Right ventricle myocardium superior (tissue), 1 donor: Measurements from ENCODE around the gene FOXP1. TPM values are rescaled to one million over a fixed set of nuclear protein-coding genes. Genes with fewer than 3 reads are reported as not detected.

Source experiments
- ATAC-seq: fragments of 200-7000 bp; cut with Tn5 transposase; one replicate; pipeline ENCODE4 v1.9.1; 2020; ENCODE audit warnings: mild to moderate bottlenecking; ENCODE audit not compliant: poor library complexity
- DNase-seq: peaks from one replicate; pipeline ENCODE4 v3.0.0-alpha.2; 2020
- intact Hi-C: fragments of 100-400 bp; cut with DNase I; formaldehyde crosslinking; loops from one replicate; pipeline ENCODE4 v1.11.2; 2022
- total RNA-seq: library from RNA; stranded (reverse); fragmentation: NEBNext Ultra II Directional; extraction: Animal tissue kit (Norgen Biotek cat#: 25700); gene quantifications from one replicate; pipeline ENCODE4 v1.2.1, GENCODE V29; 2021
- donor health status: DM: no; HTN: yes; CAD: no; lungs with severe emphysema.

The FOXP1 gene
- total RNA-seq, 1 donor from 2014 or later = 36.3 TPM

DNA sequence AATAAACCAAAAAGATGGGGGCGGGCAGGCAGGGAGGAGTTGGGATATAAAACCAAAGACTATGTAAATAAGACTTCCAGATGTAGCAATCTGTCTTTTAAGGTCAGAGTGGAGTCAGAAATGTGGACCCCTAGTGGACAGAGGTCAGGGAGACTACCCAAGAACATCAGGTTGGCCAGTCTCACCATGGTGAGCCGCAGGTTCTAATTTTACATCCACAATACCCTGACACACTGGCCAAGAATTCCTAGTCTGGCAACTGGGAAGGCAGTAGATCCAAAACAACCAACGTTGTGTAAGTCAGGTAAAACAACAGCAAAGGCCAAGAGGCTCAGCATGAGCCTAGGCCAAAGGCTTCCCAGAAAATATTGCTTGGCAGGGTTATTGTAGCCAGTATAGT lies 203.4 kb downstream of the FOXP1 start:
- intact Hi-C loops = no loop called here
- ATAC-seq (peak; percentile 67), DNase-seq (no peak)

DNA sequence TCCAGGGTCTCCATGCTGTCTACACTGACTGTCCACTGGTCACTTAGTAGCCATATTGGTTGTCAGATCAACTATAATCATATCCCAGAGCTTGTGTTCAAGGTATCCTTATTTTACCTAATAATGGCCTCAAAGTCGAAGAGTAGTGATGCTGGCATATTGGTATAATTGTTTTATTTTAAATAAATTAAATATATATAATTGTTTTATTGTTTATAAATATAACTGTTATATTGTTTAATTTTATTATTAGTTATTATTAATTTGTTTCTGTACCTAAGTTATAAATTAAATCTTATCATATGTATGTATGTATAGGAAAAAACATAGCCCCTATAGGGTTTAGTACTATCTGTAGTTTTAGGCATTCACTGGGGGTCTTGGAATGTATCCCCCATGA lies 205.0 kb downstream of the FOXP1 start:
- ATAC-seq (no peak), DNase-seq (no peak)
- intact Hi-C loops = no loop called here

DNA sequence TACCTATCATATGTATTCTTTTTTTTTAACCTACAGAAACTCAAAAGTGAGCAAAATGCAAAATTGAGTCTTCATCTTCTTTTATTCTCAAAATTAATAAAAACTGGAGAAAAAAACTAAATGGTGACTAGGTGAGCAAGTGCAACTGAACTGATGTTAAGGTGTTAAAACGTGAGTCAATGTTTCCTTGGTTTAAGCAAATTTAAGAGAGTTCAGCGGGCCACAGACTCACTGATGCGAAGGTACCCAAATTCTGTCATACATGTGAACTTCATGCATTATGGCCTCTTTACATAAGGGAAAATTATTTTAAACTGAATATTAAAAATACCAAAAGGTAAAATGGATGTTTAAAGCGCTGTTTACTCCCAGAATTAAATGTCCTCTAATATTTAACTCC lies 206.6 kb downstream of the FOXP1 start:
- ATAC-seq (no peak), DNase-seq (no peak)
- intact Hi-C loops = no loop called here

DNA sequence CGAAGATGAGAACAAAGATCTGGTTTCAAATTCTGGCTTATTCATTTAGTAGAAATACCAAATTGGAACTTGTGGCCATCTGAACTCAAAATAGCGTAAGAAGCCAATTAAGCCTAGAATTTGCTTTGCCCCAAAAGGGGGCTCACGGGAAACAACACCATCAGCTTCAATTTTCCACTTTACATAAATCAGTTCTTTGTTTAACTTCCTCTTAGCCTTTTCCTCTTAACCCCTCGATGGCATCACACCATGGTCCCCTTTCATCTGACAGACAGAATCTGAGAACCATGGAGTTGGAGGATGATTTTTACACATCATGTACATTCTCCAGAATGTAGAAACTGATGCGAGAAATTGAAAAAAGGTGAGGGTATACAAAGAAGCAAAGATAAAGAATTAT lies 207.0 kb downstream of the FOXP1 start:
- ATAC-seq = no peak
- intact Hi-C loops = no loop called here
- DNase-seq = no peak

DNA sequence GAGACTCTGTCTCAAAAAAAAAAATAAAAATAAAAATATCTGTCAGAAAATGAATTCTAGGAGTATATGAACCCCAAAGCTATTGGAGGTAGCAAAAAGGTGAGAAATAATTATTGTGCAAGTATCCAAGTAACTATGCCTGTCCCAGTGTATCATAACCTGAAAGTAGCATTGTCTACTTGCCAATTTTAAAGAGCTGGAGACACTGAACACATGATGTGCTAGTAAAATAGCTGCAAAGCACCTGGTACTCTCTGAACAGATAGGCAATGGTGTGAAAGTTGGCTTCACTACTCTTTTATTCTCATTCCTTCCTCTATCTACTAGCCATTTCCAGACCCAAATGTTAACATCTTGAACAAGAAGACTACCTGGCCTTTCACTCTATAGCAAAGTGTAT lies 208.9 kb downstream of the FOXP1 start:
- DNase-seq (no peak), ATAC-seq (peak; percentile 48)

DNA sequence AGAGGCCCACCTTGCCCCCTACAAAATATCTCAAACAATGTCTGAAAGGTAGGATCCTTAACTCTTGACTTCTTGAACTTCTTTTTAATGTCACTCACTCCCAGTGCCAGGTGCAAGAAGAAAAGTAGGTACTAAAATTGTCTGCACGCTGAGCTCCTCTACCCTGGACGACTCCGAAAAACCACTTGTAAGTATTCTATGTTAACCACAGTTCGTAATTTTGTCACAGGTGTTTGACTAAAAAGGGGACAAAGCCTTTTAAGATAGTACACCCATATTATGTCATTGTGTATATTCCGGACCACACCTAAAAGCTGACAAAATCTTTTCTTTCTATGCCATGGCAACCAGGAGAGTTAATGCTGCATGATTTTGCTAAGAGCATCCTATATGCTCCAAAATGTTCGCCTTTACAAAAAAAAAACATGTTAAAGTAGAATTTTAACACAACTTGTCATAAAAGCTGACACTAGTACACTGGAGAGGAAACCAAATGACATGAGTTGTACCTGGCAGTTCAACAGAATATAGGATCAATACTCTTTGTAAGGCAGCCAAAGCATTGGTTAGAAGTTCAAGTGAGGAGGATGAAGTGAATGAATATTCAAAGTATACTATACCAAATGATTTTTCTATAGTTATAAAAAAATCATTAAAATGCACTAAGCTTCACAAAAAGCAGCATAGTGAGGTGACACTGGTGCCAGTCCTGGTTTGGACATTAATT lies 210.5 kb downstream of the FOXP1 start:
- intact Hi-C loops = no loop called here
- DNase-seq = no peak
- ATAC-seq = no peak

More for the DNA sequence above, 208.9 kb downstream of the FOXP1 start:
- intact Hi-C loops = no loop called here

DNA sequence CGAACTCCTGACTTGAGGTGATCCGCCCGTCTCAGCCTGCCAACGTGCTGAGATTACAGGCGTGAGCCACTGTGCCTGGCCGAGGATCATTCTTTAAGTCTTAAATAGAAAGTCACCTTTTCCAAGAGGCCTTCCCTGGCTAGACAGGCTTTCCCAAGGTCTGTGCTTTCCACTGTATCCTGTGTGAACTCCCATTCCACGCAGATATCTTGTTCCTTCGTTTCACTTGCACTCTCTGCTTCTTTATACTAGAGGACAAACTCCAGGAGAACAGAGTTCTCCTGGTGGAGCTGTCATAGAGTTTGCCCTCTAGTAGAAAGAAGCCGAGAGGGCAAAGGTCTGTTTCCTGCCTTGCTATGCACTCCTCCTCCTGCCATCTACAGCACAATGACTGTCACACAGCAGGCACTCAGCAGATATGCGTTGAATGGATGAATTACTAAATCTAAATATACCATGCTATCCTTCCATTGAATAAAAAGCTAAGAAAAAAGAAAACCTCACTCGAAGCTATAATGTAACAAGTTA lies 211.2 kb downstream of the FOXP1 start:
- intact Hi-C loops = no loop called here
- ATAC-seq = no peak

DNA sequence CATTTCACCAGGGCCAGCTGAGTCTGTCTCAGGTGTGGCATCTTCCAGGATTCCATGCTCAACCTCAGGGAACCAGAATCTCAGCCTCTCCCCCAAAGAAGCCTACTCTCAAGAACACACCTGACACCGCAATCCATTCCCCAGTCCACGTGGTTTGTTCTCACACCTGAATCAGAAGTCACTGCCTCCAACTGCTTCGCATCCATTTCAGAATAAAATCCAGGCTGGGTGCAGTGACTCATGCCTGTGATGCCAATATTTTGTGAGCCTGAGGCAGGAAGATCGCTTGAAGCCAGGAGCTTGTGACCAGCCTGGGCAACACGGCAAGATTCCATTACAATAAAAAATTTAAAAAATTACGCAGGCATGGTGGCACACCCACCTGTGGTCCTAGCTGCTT lies 212.2 kb downstream of the FOXP1 start:
- no peak for ATAC-seq
- intact Hi-C loops = no loop called here

More for the DNA sequence above, 211.2 kb downstream of the FOXP1 start:
- no peak for DNase-seq

DNA sequence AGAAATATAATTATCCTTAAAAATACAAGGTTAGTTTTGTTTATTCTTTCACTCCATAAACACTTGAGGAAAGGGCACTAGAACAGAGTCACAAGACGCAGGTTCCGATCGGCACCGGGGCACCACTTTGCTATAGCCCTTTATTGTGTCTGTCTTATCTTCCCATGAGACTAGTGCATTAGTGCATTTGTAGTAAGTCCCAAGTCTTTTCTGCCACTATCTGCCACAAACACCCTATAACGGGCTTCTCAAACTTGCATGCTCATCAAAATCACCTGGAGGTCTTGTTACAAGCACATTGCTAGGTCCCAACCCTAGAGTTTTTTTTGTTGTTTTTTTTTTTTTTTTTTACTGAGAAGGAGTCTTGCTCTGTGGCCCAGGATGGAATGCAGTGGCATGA lies 213.1 kb downstream of the FOXP1 start:
- intact Hi-C loops = no loop called here
- DNase-seq (no peak), ATAC-seq (no peak)

More for the DNA sequence above, 212.2 kb downstream of the FOXP1 start:
- DNase-seq = no peak

DNA sequence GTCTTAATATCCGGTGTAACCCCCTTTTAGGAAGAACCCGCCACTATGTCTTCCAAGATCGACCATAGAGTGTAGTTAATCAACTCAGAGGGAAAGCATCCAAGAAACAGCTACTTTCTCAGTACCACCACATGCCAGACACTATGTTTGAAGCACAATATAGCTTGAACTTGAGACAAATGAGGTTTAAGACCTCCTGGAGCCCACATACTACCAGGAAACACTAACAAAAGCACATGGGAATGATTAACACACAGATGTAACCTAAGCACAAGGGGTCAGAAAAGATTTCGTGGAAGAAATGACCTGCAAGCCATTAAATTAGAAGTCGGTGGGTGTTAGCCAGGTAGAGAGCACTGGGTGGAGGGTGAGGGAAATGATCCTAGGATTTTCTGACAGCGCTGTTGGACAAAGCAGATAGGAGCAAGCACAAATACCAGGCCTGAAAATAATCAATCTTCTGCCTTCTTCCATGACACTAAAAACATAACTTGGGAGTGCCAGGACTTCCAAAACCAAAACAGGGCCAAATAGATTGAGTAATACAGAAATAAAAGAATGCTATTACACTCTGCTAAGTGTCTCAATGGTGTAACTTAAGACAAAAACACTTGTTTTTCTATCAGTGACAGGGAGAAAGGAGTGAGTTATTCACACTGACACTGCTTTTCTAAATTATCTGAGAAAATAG lies 213.7 kb downstream of the FOXP1 start:
- ATAC-seq = peak; percentile 78
- intact Hi-C loops = no loop called here
- DNase-seq = no peak

DNA sequence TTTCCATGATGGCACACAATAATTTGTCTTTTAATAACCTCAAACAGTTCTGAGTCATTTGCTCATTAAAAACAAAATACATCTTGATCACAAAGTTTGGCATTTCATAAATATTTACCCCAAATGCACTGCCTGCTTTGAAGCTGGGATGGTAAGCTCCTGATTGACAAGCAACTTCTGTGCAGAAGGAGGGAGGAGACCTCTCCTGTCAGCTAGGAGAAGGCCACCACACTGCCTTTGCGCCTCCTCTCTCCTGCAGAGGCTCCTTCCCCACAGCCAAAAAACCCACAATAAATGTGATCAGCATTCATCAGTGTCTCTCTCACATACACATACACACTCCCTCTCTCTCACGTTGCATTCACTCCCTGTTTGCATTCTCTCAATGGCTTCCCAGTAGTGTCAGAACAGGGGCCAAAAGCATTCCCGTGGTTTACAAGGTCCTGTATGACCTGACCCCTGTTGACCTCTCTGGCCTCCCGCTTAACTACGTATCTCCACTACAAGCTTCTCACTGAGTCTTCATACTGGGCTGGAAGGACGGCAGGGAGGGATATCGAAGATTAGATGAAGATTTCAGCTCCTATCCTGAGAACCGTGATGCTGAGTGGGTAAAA lies 216.4 kb downstream of the FOXP1 start:
- ATAC-seq (no peak), DNase-seq (no peak)
- intact Hi-C loops = no loop called here

DNA sequence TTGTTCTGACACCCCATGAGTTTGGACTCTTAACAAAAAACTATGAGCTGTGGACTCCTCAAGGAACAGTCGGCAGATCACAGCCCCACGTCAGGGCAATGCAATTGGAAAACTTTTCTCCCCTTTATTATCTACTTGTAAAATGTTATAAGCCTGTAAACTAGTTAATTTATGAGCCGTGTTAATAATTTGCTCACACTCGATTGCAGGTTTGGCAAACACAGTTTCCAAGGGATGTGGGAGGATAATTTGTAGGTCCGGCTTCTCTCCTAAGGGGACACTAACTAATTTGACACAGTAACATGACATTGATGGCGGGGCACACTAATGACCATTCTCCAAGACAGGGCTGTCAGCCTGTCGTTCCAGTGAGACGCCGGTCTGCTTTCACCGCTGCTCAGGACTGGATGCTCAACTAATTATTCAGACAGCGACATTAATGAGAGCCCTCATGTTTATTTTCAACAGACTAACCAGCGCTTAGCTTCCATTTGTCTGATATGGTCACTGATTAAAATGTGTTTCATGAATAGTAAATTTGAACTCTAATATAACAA lies 222.1 kb downstream of the FOXP1 start:
- intact Hi-C loops = no loop called here
- no peak for ATAC-seq
- DNase-seq = no peak

DNA sequence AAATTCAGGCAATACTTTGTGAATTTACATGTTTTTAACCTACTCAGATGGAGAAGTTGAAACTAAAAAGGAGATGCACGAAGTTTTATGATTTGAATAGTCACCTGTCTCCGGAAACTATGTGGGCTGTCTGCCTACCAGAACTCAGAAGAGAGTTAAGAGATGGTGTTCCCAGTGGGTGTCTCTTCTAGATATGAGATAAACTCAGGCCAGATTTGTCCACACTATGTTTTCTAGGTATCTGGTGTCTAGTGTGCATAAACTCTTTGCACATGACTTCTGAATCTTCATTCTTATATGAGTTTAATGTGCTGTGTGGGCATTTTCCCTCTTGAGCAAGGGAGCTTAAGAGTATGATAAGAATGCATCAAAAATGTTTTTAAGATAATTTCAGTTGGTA lies 222.8 kb downstream of the FOXP1 start:
- no peak for ATAC-seq

DNA sequence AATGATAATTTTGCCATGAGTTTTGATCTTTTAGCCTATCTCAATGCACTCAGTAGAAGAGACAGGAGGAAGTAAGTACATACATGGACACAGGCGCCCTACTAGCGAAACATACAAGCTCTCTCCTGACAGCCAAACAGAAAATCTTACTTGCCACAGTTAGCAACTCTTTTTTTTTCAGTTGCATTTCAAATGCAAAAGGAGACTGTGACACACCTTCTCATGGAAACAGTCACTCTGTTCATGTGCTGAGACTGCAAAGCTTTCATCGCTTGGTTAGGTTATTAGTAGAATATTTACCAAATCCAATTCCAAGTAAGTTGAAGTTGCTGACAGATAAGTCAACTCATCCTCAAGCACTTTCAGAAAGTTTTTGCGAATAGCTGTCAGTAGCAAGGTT lies 223.3 kb downstream of the FOXP1 start:
- ATAC-seq = no peak
- intact Hi-C loops = no loop called here
- DNase-seq = no peak

More for the DNA sequence above, 222.8 kb downstream of the FOXP1 start:
- intact Hi-C loops = no loop called here
- no peak for DNase-seq

DNA sequence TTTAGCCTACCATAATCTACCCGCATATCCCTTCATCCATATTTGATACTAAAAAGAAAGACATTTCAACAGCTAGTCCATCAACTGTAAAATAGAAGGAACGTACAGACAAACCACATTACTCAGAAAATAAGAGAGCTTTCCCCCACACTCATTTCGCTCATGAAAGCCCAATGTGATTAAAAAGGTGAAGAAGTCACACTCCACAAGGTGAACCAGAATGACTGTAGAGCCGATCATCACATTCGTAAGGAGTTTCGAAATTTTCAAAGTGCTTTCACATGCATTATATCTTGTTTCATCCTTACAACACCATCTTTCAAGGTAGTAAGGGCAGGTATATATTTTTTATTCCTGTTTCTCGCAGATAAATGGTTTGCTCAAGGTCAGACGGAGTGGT lies 225.3 kb downstream of the FOXP1 start:
- ATAC-seq (no peak), DNase-seq (no peak)
- intact Hi-C loops = no loop called here

DNA sequence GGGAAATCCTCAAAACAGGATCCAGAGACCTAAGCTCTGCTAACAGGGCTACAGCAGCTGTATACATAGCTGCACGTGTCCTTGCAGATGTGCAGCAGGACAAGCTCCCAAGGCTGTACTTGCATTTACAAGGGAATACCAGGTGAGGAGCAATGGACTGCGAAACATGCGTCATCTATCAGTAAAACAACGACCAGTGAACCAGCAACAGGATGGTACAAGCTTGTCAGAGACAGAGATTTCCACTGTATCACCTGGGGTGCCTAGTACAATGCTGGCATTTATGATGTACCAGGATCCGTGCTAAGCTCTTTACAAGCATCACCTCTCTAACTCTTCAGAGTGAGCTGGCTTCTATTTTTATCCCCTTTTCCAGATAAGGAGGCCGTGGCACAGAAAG lies 227.3 kb downstream of the FOXP1 start:
- DNase-seq (no peak), ATAC-seq (peak; percentile 29)
- intact Hi-C loops = no loop called here

DNA sequence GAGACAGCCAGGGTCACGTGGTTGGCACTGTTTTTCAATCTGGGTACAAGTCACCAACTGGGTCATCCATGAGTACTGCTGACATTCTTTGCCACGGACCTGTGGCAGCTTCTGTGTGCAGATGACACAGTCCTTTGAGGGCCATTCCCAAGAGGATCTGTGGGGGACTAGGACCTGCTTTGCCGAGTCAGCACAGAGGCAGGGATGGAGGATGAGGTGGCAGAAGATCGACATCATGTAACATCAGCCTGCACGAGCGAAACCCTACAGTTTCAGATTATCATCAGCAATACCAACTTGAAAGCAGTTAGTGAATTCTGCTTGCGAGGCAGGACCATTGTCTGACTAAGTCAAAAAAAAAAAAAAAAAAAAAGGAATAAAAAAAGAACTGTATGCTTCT lies 227.7 kb downstream of the FOXP1 start:
- intact Hi-C loops = no loop called here
- ATAC-seq (no peak), DNase-seq (no peak)

DNA sequence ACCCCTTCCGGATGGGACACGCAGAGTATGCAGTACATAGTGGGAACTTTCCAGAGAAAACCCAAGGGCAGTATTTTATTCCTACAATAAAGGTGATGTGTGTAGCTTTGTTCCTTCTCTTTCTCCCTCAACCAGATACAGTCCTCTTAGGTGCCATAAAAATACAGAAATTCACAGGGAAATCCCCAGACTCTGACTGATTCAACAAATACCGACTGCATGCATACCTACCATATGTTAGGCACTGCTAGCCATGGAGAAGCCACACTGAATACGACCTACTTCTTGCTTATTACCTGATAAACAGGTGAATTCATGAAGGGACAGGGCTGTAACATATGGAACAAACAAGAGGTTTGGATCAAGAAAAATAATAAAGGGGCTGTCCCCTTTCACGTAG lies 228.5 kb downstream of the FOXP1 start:
- ATAC-seq = no peak
- intact Hi-C loops = no loop called here

DNA sequence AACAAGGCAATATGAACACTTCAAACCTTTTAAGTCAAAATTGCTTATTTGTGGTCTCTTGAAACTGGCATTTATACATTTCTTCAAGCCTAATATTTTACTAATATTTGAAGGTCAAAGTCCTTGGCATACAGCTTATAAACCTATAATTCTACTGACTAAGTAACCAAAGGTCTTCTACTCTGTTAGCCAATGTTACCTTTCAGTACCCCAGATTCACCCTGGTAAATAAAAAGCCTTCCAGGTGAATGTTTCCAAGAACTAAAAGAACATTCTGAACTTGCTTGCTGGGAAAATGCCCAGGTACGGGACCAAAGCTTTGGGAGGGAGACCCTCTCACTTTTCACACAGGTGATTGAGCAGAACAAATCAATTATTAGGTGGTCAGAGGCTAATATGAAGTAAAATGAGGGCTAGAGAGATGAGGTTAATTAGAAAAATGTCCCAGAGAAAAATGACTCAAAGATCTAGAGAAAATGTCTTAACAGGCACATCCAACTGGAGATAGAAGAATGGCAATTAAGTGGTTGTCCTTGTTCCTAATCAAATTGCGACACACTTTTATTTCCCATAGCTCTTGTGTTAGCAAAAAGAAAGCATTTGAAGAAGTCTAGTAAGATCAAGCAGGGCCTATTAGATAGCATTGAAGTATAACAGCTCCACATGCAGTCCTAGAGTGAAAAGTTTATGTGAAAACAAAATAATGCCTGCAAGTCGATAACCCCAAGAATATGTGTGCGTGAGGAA lies 232.0 kb downstream of the FOXP1 start:
- intact Hi-C loops = no loop called here
- ATAC-seq = no peak
- DNase-seq = no peak

More for the DNA sequence above, 228.5 kb downstream of the FOXP1 start:
- DNase-seq = no peak
